Panc1 (cell line): Measurements from ENCODE around the gene PLCB1. TPM values are rescaled to one million over a fixed set of nuclear protein-coding genes. Genes with fewer than 3 reads are reported as not detected.

Source experiments
- ATAC-seq: fragments of 200-7000 bp; cut with Tn5 transposase; 2 replicates; pipeline ENCODE4 v1.9.1; 2020; ENCODE audit warnings: mild to moderate bottlenecking, moderate library complexity
- BruUV-seq: library from RNA; stranded (reverse); fragments of 400-500 nt; replicated peaks from 2 replicates; lab custom pipeline; 2021; lab: Mats Ljungman, UMichigan
- CTCF ChIA-PET: fragments of 300-600 bp; sonication (Branson Sonifier 250); formaldehyde crosslinking; loops from one replicate; lab custom pipeline; 2022; ENCODE audit warnings: antibody characterized with exemption; lab: Charles Lee
- POLR2A ChIA-PET: fragments of 300-600 bp; sonication (Branson Sonifier 250); formaldehyde crosslinking; loops from one replicate; lab custom pipeline; 2022; ENCODE audit warnings: antibody characterized with exemption; lab: Charles Lee
- DNase-seq: peaks from one replicate; pipeline ENCODE4 v3.0.0-alpha.2; 2010; ENCODE audit warnings: low read depth, low spot score
- H3K27ac ChIP-seq: 2 replicates; pipeline ENCODE4 v1.5.1; 2011; ENCODE audit warnings: mild to moderate bottlenecking, low read length, inconsistent platforms
- H3K27me3 ChIP-seq: fragments of 200-500 bp; sonication (Bioruptor generic); 2 replicates; pipeline ENCODE4 v1.6.0; 2014; ENCODE audit warnings: low read length, inconsistent platforms; ENCODE audit not compliant: control insufficient read depth, insufficient read depth
- H3K36me3 ChIP-seq: fragments of 200-500 bp; sonication (Bioruptor generic); 2 replicates; pipeline ENCODE4 v1.5.1; 2014; ENCODE audit warnings: inconsistent platforms, mild to moderate bottlenecking, low read length, moderate library complexity; ENCODE audit not compliant: control insufficient read depth, insufficient read depth
- H3K4me1 ChIP-seq: 2 replicates; pipeline ENCODE4 v1.5.1; 2011; ENCODE audit warnings: inconsistent platforms, mild to moderate bottlenecking, low read length, moderate library complexity; ENCODE audit not compliant: control insufficient read depth, insufficient read depth
- H3K4me3 ChIP-seq, 2 experiments: 2 replicates each; pipeline ENCODE4 v1.5.1; 2011 to 2012; ENCODE audit warnings: low read depth in 2 of 2, low read length in 2 of 2, mild to moderate bottlenecking in 2 of 2, inconsistent platforms in 1 of 2, moderate library complexity in 1 of 2
- H3K9me3 ChIP-seq: fragments of 200-500 bp; sonication (Bioruptor generic); 2 replicates; pipeline ENCODE4 v1.5.1; 2014; ENCODE audit warnings: low read depth, mild to moderate bottlenecking, inconsistent platforms, low read length, moderate library complexity; ENCODE audit not compliant: control insufficient read depth, insufficient read depth
- CTCF ChIP-seq: fragments of 450-650 bp; IDR thresholded peaks from 2 replicates; pipeline ENCODE4 v1.5.1; 2017; ENCODE audit warnings: mild to moderate bottlenecking
- POLR2AphosphoS5 ChIP-seq: IDR thresholded peaks from 2 replicates; pipeline ENCODE4 v1.6.1; 2012; ENCODE audit warnings: mild to moderate bottlenecking, low read depth, low read length, moderate library complexity
- REST ChIP-seq, 2 experiments: IDR thresholded peaks; 2 replicates each; pipeline ENCODE4 v1.6.1; 2011 to 2012; ENCODE audit warnings: low read depth in 2 of 2, control low read depth in 1 of 2, low read length in 1 of 2, mild to moderate bottlenecking in 1 of 2, moderate library complexity in 1 of 2; ENCODE audit not compliant: insufficient read depth in 1 of 2
- SIN3A ChIP-seq: IDR thresholded peaks from 2 replicates; pipeline ENCODE4 v1.6.1; 2012; ENCODE audit warnings: low read depth, mild to moderate bottlenecking, low read length, moderate library complexity, borderline replicate concordance; ENCODE audit not compliant: insufficient read depth
- TCF7L2 ChIP-seq: IDR thresholded peaks from 2 replicates; pipeline ENCODE4 v1.6.1; 2011; ENCODE audit warnings: mild to moderate bottlenecking, low read depth, low read length, inconsistent platforms
- in situ Hi-C: cut with HindIII; loops from 2 replicates; pipeline ENCODE4 v1.10.0; 2016; ENCODE audit warnings: low sequenced_read_pairs, low pct_unique_long_range_greater_than_20kb
- intact Hi-C: fragments of 100-400 bp; cut with micrococcal nuclease; formaldehyde crosslinking; loops from one replicate; pipeline ENCODE4 v1.10.0; 2022; ENCODE audit not compliant: unreplicated experiment
- total RNA-seq: library from RNA; stranded (reverse); gene quantifications from one replicate; pipeline ENCODE4 v1.2.1, GENCODE V29; 2021; ENCODE audit not compliant: unreplicated experiment

PLCB1 gene
- total RNA-seq, 1 experiment from 2014 or later, result 0.59 TPM

GRCh38 chr20:8231038-8231437, 99.0 kb downstream of the PLCB1 start:
- ChIA-PET POLR2A (no interaction called here), CTCF (no interaction called here)
- in situ Hi-C loops (no loop called here), intact Hi-C loops (no loop called here)
- TF ChIP-seq POLR2AphosphoS5, result no peak
- no peak for TF ChIP-seq SIN3A
- no peak for TF ChIP-seq TCF7L2
- no peak for TF ChIP-seq CTCF
- TF ChIP-seq REST (IDR thresholded peaks at IDR 0.05; ENCODE audit: insufficient read depth in 1 of 2, low read depth in 2 of 2, low read length in 1 of 2), result no peak
- Histone ChIP-seq H3K4me3 (no peak overlapping the region), H3K36me3 (no peaks in the 10 kb centered on the region), H3K27ac (no peak overlapping the region), H3K9me3 (no peaks in the 10 kb centered on the region), H3K4me1 (no peaks in the 10 kb centered on the region), H3K27me3 (no peaks in the 10 kb centered on the region)
- no TSS peak for BruUV-seq
- no peak for DNase-seq
- ATAC-seq, result no peak

- Histone ChIP-seq H3K4me1 (no peaks in the 10 kb centered on the region), H3K27ac (no peak overlapping the region), H3K36me3 (no peaks in the 10 kb centered on the region), H3K9me3 (no peaks in the 10 kb centered on the region), H3K27me3 (no peaks in the 10 kb centered on the region), H3K4me3 (no peak overlapping the region)
- DNase-seq, result no peak
- CTCF ChIA-PET, result no interaction called here
- TF ChIP-seq POLR2AphosphoS5 (no peak), SIN3A (no peak)
- BruUV-seq, result no TSS peak
- intact Hi-C loops, result no loop called here
- POLR2A ChIA-PET, result no interaction called here
- in situ Hi-C loops, result no loop called here
- no peak for ATAC-seq
These were observed 100.3 kb downstream of the PLCB1 start for GRCh38 chr20:8232332-8232731.

- POLR2A ChIA-PET, result no interaction called here
- CTCF ChIA-PET, result no interaction called here
- Histone ChIP-seq H3K36me3 (no peaks in the 10 kb centered on the region), H3K27ac (no peak overlapping the region), H3K27me3 (no peaks in the 10 kb centered on the region), H3K9me3 (no peaks in the 10 kb centered on the region), H3K4me3 (no peak overlapping the region), H3K4me1 (no peaks in the 10 kb centered on the region)
- ATAC-seq (no peak), DNase-seq (no peak)
- BruUV-seq, result no TSS peak
- intact Hi-C loops (no loop called here), in situ Hi-C loops (no loop called here)
- TF ChIP-seq REST (IDR thresholded peaks at IDR 0.05; ENCODE audit: insufficient read depth in 1 of 2, low read depth in 2 of 2, low read length in 1 of 2), result no peak
- TF ChIP-seq CTCF, result no peak
These were observed 102.5 kb downstream of the PLCB1 start for GRCh38 chr20:8234580-8234979.
